Activated naive CD4-positive, alpha-beta T cell treated with anti-CD3 and anti-CD28 coated beads, Interleukin-2, amount 50 U/mL, for 24 hours (primary cell): ENCODE results near the gene ZNF497.
"Not testable (repeated sequence)": the region's sequence is repeated elsewhere in the genome, so short reads cannot be mapped to it uniquely, and the experiment has no call there.

ENCODE experiments used
- H3K27ac Mint-ChIP-seq: one replicate; pipeline ENCODE4 v1.8.0; 2021; ENCODE audit warnings: mild to moderate bottlenecking, mixed read lengths
- H3K27me3 Mint-ChIP-seq: one replicate; pipeline ENCODE4 v1.8.0; 2021; ENCODE audit warnings: mixed read lengths
- H3K36me3 Mint-ChIP-seq: one replicate; pipeline ENCODE4 v1.8.0; 2021; ENCODE audit warnings: mixed read lengths
- H3K4me1 Mint-ChIP-seq: one replicate; pipeline ENCODE4 v1.8.0; 2021; ENCODE audit warnings: mixed read lengths
- H3K4me3 Mint-ChIP-seq: one replicate; pipeline ENCODE4 v1.8.0; 2021; ENCODE audit warnings: mild to moderate bottlenecking, mixed read lengths
- H3K9me3 Mint-ChIP-seq: one replicate; pipeline ENCODE4 v1.8.0; 2021; ENCODE audit warnings: mixed read lengths

The ZNF497 gene

GRCh38 chr19:58362272-58362994 lies at the start of gene ZNF497:
Gene ZNF497, minus strand, starts transcription at chr19:58362751. Its CDS starts 5,116 bp downstream, at chr19:58357635.
- Mint-ChIP-seq H3K27ac (peak within 1 kb of the TSS; percentile 91), H3K4me3 (peak within 1 kb of the TSS; percentile 97), H3K4me1 (peaks cover 10% of the 10 kb centered on the region), H3K27me3 (no peaks in the 10 kb centered on the region), H3K36me3 (no peaks in the 10 kb centered on the region), H3K9me3 (no peaks in the 10 kb centered on the region)

GRCh38 chr19:58409010-58409790 lies 46.6 kb upstream of the ZNF497 start:
- H3K4me3 Mint-ChIP-seq, result peak overlapping the region; percentile 98
- peak overlapping the region; percentile 25 for H3K27ac Mint-ChIP-seq
- no peaks in the 10 kb centered on the region for H3K27me3 Mint-ChIP-seq
- H3K4me1 Mint-ChIP-seq, result peaks cover 28% of the 10 kb centered on the region
- H3K9me3 Mint-ChIP-seq, result no peaks in the 10 kb centered on the region
- H3K36me3 Mint-ChIP-seq, result peaks cover 5% of the 10 kb centered on the region

- no peaks in the 10 kb centered on the region for H3K27me3 Mint-ChIP-seq
- no peaks in the 10 kb centered on the region for H3K9me3 Mint-ChIP-seq
- peaks cover 28% of the 10 kb centered on the region for H3K4me1 Mint-ChIP-seq
- H3K27ac Mint-ChIP-seq, result peak within 1 kb of the TSS; percentile 96
- peaks cover 5% of the 10 kb centered on the region for H3K36me3 Mint-ChIP-seq
- H3K4me3 Mint-ChIP-seq, result peak within 1 kb of the TSS; percentile 98
Observed at GRCh38 chr19:58408152-58409009, 45.8 kb upstream of the ZNF497 start, which contains the start of gene ZNF584. Gene ZNF584, plus strand, starts transcription at chr19:58408649. Its CDS starts 499 bp downstream, at chr19:58409148.

- Mint-ChIP-seq H3K4me3 (peak overlapping the region; percentile 98), H3K27me3 (no peaks in the 10 kb centered on the region), H3K36me3 (peaks cover 3% of the 10 kb centered on the region), H3K9me3 (no peaks in the 10 kb centered on the region), H3K27ac (peak overlapping the region; percentile 96), H3K4me1 (peaks cover 32% of the 10 kb centered on the region)
Observed at GRCh38 chr19:58407658-58408151, 45.2 kb upstream of the ZNF497 start.

- Mint-ChIP-seq H3K4me1 (peaks cover 32% of the 10 kb centered on the region), H3K4me3 (peak overlapping the region; percentile 98), H3K27ac (peak overlapping the region; percentile 96), H3K27me3 (no peaks in the 10 kb centered on the region), H3K9me3 (no peaks in the 10 kb centered on the region), H3K36me3 (no peaks in the 10 kb centered on the region)
Observed at GRCh38 chr19:58406818-58407657, 44.5 kb upstream of the ZNF497 start.

- not testable (repeated sequence) for H3K27ac Mint-ChIP-seq, H3K4me3 Mint-ChIP-seq, H3K27me3 Mint-ChIP-seq, H3K9me3 Mint-ChIP-seq, H3K36me3 Mint-ChIP-seq
- peaks cover 36% of the 10 kb centered on the region for H3K4me1 Mint-ChIP-seq
Observed at GRCh38 chr19:58403920-58404478, 41.4 kb upstream of the ZNF497 start.

- H3K4me3 Mint-ChIP-seq, result peak overlapping the region; percentile 86
- H3K27ac Mint-ChIP-seq, result no peak overlapping the region
- H3K4me1 Mint-ChIP-seq, result peaks cover 25% of the 10 kb centered on the region
- no peaks in the 10 kb centered on the region for H3K36me3 Mint-ChIP-seq
- no peaks in the 10 kb centered on the region for H3K9me3 Mint-ChIP-seq
- peaks cover 1% of the 10 kb centered on the region for H3K27me3 Mint-ChIP-seq
Observed at GRCh38 chr19:58401840-58402421, 39.4 kb upstream of the ZNF497 start.

- Mint-ChIP-seq H3K27ac (peak overlapping the region; percentile 71), H3K36me3 (no peaks in the 10 kb centered on the region), H3K4me1 (peaks cover 18% of the 10 kb centered on the region), H3K9me3 (no peaks in the 10 kb centered on the region), H3K4me3 (peak overlapping the region; percentile 86), H3K27me3 (peaks cover 1% of the 10 kb centered on the region)
Observed at GRCh38 chr19:58400916-58401839, 38.6 kb upstream of the ZNF497 start.

GRCh38 chr19:58400316-58400915 lies 37.9 kb upstream of the ZNF497 start:
- Mint-ChIP-seq H3K27ac (no peak overlapping the region), H3K4me3 (peak overlapping the region; percentile 86), H3K9me3 (no peaks in the 10 kb centered on the region), H3K4me1 (peaks cover 20% of the 10 kb centered on the region), H3K36me3 (peaks cover 2% of the 10 kb centered on the region), H3K27me3 (peaks cover 1% of the 10 kb centered on the region)

GRCh38 chr19:58399903-58400302 lies 37.4 kb upstream of the ZNF497 start:
- Mint-ChIP-seq H3K4me3 (no peak overlapping the region), H3K27me3 (peaks cover 1% of the 10 kb centered on the region), H3K27ac (no peak overlapping the region), H3K4me1 (peaks cover 22% of the 10 kb centered on the region), H3K9me3 (no peaks in the 10 kb centered on the region), H3K36me3 (peaks cover 3% of the 10 kb centered on the region)

GRCh38 chr19:58398545-58398944 lies 36.0 kb upstream of the ZNF497 start:
- H3K27me3 Mint-ChIP-seq, result peaks cover 1% of the 10 kb centered on the region
- H3K9me3 Mint-ChIP-seq, result no peaks in the 10 kb centered on the region
- H3K4me1 Mint-ChIP-seq, result peaks cover 27% of the 10 kb centered on the region
- peaks cover 13% of the 10 kb centered on the region for H3K36me3 Mint-ChIP-seq
- no peak overlapping the region for H3K4me3 Mint-ChIP-seq
- H3K27ac Mint-ChIP-seq, result no peak overlapping the region

- Mint-ChIP-seq H3K27me3 (peaks cover 1% of the 10 kb centered on the region), H3K4me1 (peaks cover 27% of the 10 kb centered on the region), H3K9me3 (no peaks in the 10 kb centered on the region), H3K36me3 (peaks cover 14% of the 10 kb centered on the region), H3K27ac (no peak overlapping the region), H3K4me3 (no peak overlapping the region)
Observed at GRCh38 chr19:58398087-58398486, 35.5 kb upstream of the ZNF497 start.

GRCh38 chr19:58397533-58398037 lies 35.0 kb upstream of the ZNF497 start:
- H3K4me1 Mint-ChIP-seq, result peaks cover 25% of the 10 kb centered on the region
- peaks cover 1% of the 10 kb centered on the region for H3K27me3 Mint-ChIP-seq
- no peaks in the 10 kb centered on the region for H3K9me3 Mint-ChIP-seq
- H3K36me3 Mint-ChIP-seq, result peaks cover 17% of the 10 kb centered on the region
- no peak overlapping the region for H3K4me3 Mint-ChIP-seq
- H3K27ac Mint-ChIP-seq, result no peak overlapping the region
